Fibroblast of lung (primary cell): ENCODE measurements around the gene ASB3.

Source experiments
- CTCF ChIP-seq, 2 donors: IDR thresholded peaks in 1 of 2; conservative IDR thresholded peaks in 1 of 2; 1 replicate in 1 of 2; 2 replicates in 1 of 2; pipeline ENCODE4 v1.5.1; 2011 to 2012; ENCODE audit warnings: low read length in 2 of 2, control low read depth in 1 of 2, inconsistent platforms in 1 of 2, low read depth in 1 of 2, mild to moderate bottlenecking in 1 of 2
- EZH2 ChIP-seq: IDR thresholded peaks from 2 replicates; pipeline ENCODE4 v1.5.1; 2012; ENCODE audit warnings: low read length, control low read depth, mild to moderate bottlenecking; ENCODE audit errors: missing control alignments

- no peak for TF ChIP-seq CTCF (conservative IDR thresholded peaks at IDR 0.05 in 1 of 2, IDR thresholded peaks at IDR 0.05 in 1 of 2; ENCODE audit: low read depth in 1 of 2, low read length in 2 of 2)
- no peak for TF ChIP-seq EZH2
Observed at GRCh38 chr2:53636109-53636508, 150.6 kb downstream of the ASB3 start.
